ENCODE measurements around the gene CALHM2.

GRCh38 chr10:103397191-103397825, 54.9 kb downstream of the CALHM2 start:
- TF ChIP-seq CTCF (IDR thresholded peaks at IDR 0.05; ENCODE audit: extremely low read depth in 1 of 2, insufficient read depth in 1 of 2, low read depth in 1 of 2, low read length in 2 of 2), result no peak
- TF ChIP-seq EZH2 (IDR thresholded peaks at IDR 0.05; ENCODE audit: borderline replicate concordance, low read depth, low read length, severe bottlenecking), result no peak
- no peak for TF ChIP-seq POLR2A (IDR thresholded peaks at IDR 0.05; ENCODE audit: low read depth, low read length)
- no peak for TF ChIP-seq POLR2AphosphoS5 (IDR thresholded peaks at IDR 0.05; ENCODE audit: insufficient read depth, low read depth, low read length)
- TF ChIP-seq MAX (IDR thresholded peaks at IDR 0.05; ENCODE audit: insufficient read depth, insufficient read length), result no peak
- no peak for TF ChIP-seq MYC (IDR thresholded peaks at IDR 0.05; ENCODE audit: low read depth, low read length)
- TF ChIP-seq GATA2 (IDR thresholded peaks at IDR 0.05; ENCODE audit: insufficient read depth, insufficient read length, low read depth, low read length), result no peak
- TF ChIP-seq JUN (IDR thresholded peaks at IDR 0.05; ENCODE audit: borderline replicate concordance, insufficient read depth, insufficient read length, low read depth), result no peak

All from endothelial cell of umbilical vein (primary cell).